ENCODE results near the gene ZNF182.

- TF ChIP-seq, protein P1, sequence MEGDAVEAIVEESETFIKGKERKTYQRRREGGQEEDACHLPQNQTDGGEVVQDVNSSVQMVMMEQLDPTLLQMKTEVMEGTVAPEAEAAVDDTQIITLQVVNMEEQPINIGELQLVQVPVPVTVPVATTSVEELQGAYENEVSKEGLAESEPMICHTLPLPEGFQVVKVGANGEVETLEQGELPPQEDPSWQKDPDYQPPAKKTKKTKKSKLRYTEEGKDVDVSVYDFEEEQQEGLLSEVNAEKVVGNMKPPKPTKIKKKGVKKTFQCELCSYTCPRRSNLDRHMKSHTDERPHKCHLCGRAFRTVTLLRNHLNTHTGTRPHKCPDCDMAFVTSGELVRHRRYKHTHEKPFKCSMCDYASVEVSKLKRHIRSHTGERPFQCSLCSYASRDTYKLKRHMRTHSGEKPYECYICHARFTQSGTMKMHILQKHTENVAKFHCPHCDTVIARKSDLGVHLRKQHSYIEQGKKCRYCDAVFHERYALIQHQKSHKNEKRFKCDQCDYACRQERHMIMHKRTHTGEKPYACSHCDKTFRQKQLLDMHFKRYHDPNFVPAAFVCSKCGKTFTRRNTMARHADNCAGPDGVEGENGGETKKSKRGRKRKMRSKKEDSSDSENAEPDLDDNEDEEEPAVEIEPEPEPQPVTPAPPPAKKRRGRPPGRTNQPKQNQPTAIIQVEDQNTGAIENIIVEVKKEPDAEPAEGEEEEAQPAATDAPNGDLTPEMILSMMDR (IDR thresholded peaks at IDR 0.05): no peak
- TF ChIP-seq POLR2A (IDR thresholded peaks at IDR 0.05): no peak
Measured at GRCh38 chrX:47933946-47934345, 69.8 kb downstream of the ZNF182 start.
